Mucosa of descending colon (tissue), 3 donors: ENCODE results near the gene TCERG1L. TPM values are rescaled to one million over a fixed set of nuclear protein-coding genes. Genes with fewer than 3 reads are reported as not detected.

Experiments used
- ATAC-seq: fragments of 200-7000 bp; cut with Tn5 transposase; one replicate; pipeline ENCODE4 v1.9.1; 2020; ENCODE audit warnings: mild to moderate bottlenecking, moderate library complexity
- DNase-seq, 3 donors: peaks; one replicate each; pipeline ENCODE4 v3.0.0-alpha.2; 2020
- H3K36me3 ChIP-seq: fragments of 200-600 bp; one replicate; pipeline ENCODE4 v1.8.0; 2021; ENCODE audit warnings: low read depth, mild to moderate bottlenecking
- H3K4me1 ChIP-seq: fragments of 200-600 bp; one replicate; pipeline ENCODE4 v1.8.0; 2021; ENCODE audit warnings: low read depth, mild to moderate bottlenecking
- H3K4me3 ChIP-seq: fragments of 200-600 bp; one replicate; pipeline ENCODE4 v1.8.0; 2021; ENCODE audit warnings: mild to moderate bottlenecking
- H3K9me3 ChIP-seq: fragments of 200-600 bp; one replicate; pipeline ENCODE4 v1.8.0; 2021; ENCODE audit warnings: mild to moderate bottlenecking
- intact Hi-C, 2 donors: fragments of 100-400 bp; cut with DNase I in 1 of 2; cut with micrococcal nuclease in 1 of 2; formaldehyde crosslinking; loops; one replicate each; pipeline versions ENCODE4 v1.11.0 to v1.11.1; 2022; cut with DNase I, micrococcal nuclease
- total RNA-seq, 3 donors: library from RNA; stranded (reverse); fragmentation: NEBNext Ultra II Directional in 2 of 3; extraction: Animal tissue kit (Norgen Biotek cat#: 25700) in 2 of 3; gene quantifications; one replicate each; pipeline versions ENCODE4 v1.2.1 to v1.2.4, GENCODE V29; 2021 to 2023
- TF ChIP-seq, protein P1 (sequence below): fragments of 200-600 bp; IDR thresholded peaks from one replicate; pipeline ENCODE4 v1.8.0; 2022; ENCODE audit warnings: antibody characterized with exemption, mild to moderate bottlenecking
- donor health status: DM: no; HTN: no; CAD: no; lungs with moderate emphysema.
- donor health status: DM: no; HTN: no; CAD: no.
- donor health status: DM: no; HTN: yes; CAD: no.

The TCERG1L gene
- total RNA-seq, 3 donors from 2014 or later: not detected

DNA sequence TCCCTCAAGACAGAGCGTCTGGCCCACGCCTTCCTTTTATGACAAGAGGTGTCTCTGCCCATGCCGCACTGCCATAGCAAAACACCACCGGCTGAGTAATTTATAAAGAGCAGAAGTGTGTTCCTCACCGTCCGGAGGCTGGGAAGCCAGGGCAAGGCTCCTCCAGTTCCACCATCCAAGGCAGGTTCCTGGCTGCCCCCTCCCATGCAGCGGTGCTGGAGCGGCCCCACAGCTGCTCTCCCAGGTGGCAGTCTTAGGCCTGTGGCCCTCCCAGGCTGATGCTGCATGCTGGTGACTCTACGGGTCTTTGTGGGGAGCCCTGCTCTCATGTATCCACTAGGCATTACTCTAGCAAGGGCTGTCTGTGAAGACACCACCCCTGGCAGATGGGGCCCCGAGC is 113.1 kb downstream of the TCERG1L start:
- Histone ChIP-seq H3K9me3 (peaks cover 6% of the 10 kb centered on the region), H3K4me3 (no peak overlapping the region), H3K4me1 (no peaks in the 10 kb centered on the region), H3K36me3 (no peaks in the 10 kb centered on the region)
- TF ChIP-seq, protein P1, sequence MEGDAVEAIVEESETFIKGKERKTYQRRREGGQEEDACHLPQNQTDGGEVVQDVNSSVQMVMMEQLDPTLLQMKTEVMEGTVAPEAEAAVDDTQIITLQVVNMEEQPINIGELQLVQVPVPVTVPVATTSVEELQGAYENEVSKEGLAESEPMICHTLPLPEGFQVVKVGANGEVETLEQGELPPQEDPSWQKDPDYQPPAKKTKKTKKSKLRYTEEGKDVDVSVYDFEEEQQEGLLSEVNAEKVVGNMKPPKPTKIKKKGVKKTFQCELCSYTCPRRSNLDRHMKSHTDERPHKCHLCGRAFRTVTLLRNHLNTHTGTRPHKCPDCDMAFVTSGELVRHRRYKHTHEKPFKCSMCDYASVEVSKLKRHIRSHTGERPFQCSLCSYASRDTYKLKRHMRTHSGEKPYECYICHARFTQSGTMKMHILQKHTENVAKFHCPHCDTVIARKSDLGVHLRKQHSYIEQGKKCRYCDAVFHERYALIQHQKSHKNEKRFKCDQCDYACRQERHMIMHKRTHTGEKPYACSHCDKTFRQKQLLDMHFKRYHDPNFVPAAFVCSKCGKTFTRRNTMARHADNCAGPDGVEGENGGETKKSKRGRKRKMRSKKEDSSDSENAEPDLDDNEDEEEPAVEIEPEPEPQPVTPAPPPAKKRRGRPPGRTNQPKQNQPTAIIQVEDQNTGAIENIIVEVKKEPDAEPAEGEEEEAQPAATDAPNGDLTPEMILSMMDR: no peak
- intact Hi-C loops: no loop called here
- no peak for ATAC-seq
- DNase-seq: no peak

DNA sequence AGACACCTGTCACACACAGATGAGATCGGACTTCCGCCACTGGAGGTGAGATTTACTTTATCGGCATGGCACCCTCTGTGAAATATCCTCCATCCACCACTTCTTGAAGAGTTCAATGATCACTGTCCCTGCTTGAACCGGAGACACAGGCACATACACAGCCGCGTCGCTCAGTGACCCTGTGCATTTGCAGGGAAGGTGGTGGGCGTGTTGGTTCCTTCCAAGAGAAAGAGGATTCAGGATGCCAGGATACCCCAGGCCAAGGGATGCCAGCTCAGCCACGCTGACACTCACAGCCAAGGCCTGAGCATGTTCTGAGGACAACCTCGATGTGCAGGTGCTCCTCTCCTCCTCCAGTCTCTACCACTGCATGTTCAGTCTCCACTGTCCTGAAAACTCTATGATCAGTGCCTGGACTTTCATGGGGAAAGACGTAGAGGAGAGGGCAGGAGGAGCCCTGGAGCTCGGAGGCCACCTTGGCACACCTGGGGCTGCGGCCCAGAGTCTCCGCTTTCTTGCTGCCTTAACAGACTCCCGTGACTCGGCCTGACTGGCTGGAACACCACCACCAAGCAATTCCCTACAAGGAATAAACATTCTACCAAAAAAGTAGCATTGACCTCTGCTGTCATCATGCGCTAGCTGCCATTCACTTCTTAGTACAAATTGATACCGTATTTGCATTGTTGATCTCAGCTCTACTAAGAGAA is 115.2 kb downstream of the TCERG1L start:
- TF ChIP-seq, protein P1: no peak
- Histone ChIP-seq H3K4me1 (no peaks in the 10 kb centered on the region), H3K9me3 (peaks cover 5% of the 10 kb centered on the region), H3K36me3 (no peaks in the 10 kb centered on the region), H3K4me3 (no peak overlapping the region)
- no peak for DNase-seq
- ATAC-seq: no peak
- intact Hi-C loops: no loop called here

DNA sequence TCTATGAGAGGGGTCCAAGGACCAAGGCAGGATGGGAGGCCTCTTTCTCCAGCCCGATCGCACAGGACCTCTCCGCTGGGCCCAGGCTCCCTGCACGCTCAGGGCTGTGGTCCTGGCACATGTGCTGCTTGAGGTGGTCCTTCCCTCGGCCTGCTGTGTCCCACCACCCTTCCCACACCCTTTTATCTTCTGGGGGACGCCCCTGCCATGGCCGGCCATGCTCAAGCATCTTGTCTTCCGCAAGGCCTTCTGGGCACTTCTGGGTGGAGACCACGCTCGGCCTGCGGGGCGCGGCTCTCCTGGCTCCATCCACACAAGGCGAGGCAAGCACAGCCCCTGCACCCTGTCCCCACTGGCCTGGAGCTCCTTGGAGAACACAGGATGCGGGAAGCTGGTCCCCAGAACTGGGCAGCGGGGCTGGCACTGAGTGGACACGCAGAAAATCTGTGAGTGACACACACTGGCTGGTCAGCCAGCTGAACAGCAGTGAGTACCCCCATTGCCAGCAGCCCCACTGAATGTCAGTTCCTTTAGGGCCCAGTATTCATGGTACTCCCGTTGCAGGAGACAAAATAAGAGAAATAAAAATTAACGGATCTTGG is 115.9 kb downstream of the TCERG1L start:
- peaks cover 5% of the 10 kb centered on the region for H3K9me3 ChIP-seq
- ATAC-seq (no peak), DNase-seq (no peak)
- H3K4me3 ChIP-seq: no peak overlapping the region
- no peaks in the 10 kb centered on the region for H3K4me1 ChIP-seq
- TF ChIP-seq, protein P1: no peak
- intact Hi-C loops: no loop called here
- H3K36me3 ChIP-seq: no peaks in the 10 kb centered on the region

DNA sequence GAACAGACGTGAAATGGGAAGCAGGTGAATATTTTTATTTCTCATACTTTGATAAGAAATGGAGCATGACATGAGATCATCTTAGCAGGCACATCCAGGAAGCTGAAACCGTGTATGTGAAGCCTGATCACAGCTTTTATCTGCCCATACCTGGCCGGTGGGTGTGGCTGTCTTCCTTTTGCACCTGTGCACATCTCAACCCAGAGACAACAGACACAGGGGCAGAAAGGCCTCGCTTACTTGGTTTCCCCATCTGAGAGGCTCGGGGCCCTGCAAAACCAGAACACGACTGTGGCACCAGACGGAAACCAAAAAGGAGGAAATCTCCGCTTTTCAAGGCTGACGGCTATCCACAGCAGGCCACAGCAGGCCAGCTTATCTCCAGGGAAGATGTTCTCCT is 116.4 kb downstream of the TCERG1L start:
- no peak for ATAC-seq

DNA sequence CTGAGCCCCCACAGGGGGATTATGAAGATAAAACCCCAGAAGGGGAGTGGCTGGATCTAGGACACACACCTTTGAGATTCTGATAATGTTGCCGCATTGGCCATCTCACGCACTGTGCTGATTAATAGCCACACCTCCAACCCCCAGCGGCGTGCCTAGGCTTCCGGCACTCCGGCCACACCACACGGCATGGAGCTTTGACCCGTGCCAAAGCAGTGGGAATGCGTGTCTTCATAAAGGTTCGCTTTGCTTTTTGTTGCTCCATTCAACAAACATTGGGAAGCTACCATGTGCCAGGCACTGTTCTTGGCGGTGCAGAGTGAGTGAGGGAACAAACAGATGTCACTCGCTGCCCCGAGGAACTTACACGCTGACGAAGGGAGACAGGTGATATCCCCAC is 117.6 kb downstream of the TCERG1L start:
- peaks cover 5% of the 10 kb centered on the region for H3K9me3 ChIP-seq
- DNase-seq: no peak
- H3K4me3 ChIP-seq: no peak overlapping the region
- TF ChIP-seq, protein P1: no peak
- no peaks in the 10 kb centered on the region for H3K4me1 ChIP-seq
- intact Hi-C loops: no loop called here
- ATAC-seq: no peak
- no peaks in the 10 kb centered on the region for H3K36me3 ChIP-seq

More for the DNA sequence above, 116.4 kb downstream of the TCERG1L start:
- intact Hi-C loops: no loop called here
- TF ChIP-seq, protein P1: no peak
- no peak overlapping the region for H3K4me3 ChIP-seq
- peaks cover 5% of the 10 kb centered on the region for H3K9me3 ChIP-seq
- no peaks in the 10 kb centered on the region for H3K36me3 ChIP-seq
- no peaks in the 10 kb centered on the region for H3K4me1 ChIP-seq
- DNase-seq: no peak
